SH-SY5Y (cell line): Measurements from ENCODE around the gene SLC25A26.

Source experiments
- GATA2 ChIP-seq: IDR thresholded peaks from 2 replicates; pipeline ENCODE4 v1.6.1; 2011; ENCODE audit warnings: mild to moderate bottlenecking, low read depth, low read length
- GATA3 ChIP-seq: IDR thresholded peaks from 2 replicates; pipeline ENCODE4 v1.6.1; 2011; ENCODE audit warnings: low read depth, mild to moderate bottlenecking, low read length, moderate library complexity

SLC25A26 gene

GRCh38 chr3:66322436-66322835 lies 101.6 kb downstream of the SLC25A26 start:
- TF ChIP-seq GATA3 (no peak), GATA2 (no peak)

DNA sequence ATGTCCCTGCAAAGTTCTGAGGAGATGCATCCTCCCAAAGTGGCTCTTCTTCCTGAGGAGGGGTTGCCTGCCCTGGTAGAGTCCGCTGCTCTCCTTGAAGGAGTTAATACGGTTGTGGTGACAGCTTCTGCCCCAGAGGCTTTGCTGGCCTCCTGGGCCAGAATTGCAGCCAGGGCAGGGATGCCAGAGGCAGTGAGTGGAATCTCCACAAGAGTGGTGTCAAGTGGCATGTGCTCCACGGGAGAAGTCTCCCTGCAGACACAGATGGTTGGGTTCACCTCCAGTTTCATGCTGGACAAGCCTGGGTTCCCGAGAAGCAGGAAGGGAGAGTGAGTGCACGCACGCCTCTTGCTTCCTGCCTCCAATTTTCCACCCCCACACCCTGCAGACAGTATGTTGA lies 105.5 kb downstream of the SLC25A26 start:
- no peak for TF ChIP-seq GATA3
- TF ChIP-seq GATA2: no peak

DNA sequence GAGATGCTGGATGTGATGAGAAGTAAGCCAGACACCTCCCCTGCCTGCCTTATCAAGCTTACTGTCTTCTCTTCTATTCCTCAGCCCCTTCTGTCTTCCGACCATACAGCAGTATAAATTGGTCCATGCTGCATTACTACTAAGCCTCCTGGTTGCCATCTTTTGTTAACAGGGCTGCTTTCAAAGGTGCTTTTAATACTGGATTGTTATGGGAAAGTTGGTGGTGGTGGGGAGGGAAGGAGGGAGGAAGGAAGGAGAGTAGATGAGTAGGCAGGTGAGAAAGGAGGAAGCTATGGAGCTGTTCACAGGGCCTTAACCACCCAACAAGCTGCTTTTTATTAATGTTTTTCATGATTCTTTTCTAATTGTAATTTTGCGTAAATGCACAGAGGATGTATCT lies 114.9 kb downstream of the SLC25A26 start:
- TF ChIP-seq GATA2 (no peak), GATA3 (no peak)

GRCh38 chr3:66336333-66336766 lies 115.5 kb downstream of the SLC25A26 start:
- TF ChIP-seq GATA3: no peak
- no peak for TF ChIP-seq GATA2

DNA sequence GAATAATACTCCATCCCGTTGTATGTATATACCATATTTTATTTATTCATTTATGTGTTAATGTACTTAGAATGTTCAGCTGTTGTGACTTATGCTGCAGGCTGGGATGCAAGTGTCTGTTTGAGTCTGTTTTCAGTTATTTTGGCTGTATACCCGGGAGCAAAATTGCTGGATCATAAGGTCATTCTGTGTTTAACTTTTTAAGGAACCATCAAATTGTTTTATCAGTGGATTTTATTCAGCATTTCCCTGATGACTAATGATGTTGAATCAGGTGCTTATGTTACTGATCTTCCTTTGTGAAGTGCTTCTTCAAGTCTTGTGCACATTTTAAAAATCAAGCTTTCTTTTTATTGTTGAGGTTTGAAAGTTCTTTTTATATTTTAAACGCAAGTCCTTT lies 118.1 kb downstream of the SLC25A26 start:
- no peak for TF ChIP-seq GATA3
- TF ChIP-seq GATA2: no peak

DNA sequence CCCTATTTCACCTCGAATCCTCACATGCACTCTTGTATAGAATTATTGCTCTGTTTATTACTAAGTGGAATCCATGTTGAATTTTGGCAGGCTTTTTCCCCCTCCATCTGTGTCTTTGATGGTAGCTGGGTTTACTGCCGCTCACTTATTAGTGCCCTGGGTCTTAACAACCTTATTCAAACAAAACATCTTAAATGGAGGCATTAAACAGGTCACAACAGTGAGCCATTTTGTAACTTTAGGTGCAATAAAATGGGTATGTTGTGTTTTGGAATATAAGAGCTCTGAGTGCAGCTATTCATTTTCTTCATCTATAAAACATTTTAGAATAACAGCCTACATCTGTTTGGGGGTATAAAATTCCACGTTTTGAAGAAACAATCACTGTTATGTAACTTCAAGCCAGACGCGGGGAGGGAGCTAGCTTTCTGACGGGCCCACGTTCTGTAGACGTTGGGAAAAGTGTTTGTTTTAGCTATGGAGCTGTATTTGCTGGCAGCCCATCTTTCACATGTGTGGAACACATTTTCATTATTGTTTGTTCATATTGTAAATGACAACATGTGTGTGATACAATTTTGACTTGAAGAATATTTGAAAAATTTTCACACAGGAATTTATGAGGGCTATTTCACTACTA lies 122.0 kb downstream of the SLC25A26 start:
- TF ChIP-seq GATA3 (no peak), GATA2 (no peak)

GRCh38 chr3:66344391-66344811 lies 123.6 kb downstream of the SLC25A26 start:
- no peak for TF ChIP-seq GATA2
- TF ChIP-seq GATA3: no peak

- TF ChIP-seq GATA3 (no peak), GATA2 (no peak)
These were observed 124.2 kb downstream of the SLC25A26 start for GRCh38 chr3:66344848-66345578.

DNA sequence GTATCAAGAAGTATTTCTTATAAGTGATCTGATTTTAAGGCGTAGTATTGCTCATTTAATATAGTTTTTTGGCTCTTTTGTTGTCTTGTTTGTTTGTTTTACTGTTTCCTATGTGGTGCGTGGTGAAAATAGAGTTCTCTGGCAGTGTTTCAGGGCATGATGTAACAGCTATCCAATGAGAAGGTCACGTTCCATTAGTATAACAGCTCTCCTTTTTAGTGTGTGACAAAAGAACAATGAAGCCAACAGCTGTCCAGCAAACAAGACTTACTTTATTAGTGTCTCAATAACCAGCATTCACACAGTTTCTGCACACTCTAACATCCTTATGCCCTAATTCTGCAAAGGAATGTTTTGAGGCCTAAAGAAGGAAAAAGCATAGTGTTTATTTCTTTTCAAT lies 127.9 kb downstream of the SLC25A26 start:
- no peak for TF ChIP-seq GATA2
- TF ChIP-seq GATA3: no peak

DNA sequence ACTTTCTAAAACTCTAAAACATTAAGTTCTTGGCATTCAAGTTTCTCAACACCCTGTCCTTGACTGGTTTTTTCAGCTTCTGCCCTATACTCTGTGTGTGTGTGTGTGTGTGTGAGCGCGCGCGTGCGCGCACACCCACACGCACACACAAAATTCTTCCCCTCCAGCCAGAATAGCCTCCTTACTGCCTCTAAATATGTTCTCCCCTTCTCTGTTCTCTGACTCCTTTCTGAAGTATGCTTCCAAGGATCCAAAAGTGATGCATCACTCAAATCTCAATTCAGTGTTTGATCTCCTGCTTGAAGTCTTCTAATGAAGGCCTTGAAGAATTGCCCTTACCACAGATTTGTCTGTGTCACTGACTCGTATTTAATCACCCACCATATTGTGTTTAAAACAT lies 129.8 kb downstream of the SLC25A26 start:
- TF ChIP-seq GATA2 (no peak), GATA3 (no peak)

- TF ChIP-seq GATA3 (no peak), GATA2 (no peak)
These were observed 132.2 kb downstream of the SLC25A26 start for GRCh38 chr3:66353039-66353438.

DNA sequence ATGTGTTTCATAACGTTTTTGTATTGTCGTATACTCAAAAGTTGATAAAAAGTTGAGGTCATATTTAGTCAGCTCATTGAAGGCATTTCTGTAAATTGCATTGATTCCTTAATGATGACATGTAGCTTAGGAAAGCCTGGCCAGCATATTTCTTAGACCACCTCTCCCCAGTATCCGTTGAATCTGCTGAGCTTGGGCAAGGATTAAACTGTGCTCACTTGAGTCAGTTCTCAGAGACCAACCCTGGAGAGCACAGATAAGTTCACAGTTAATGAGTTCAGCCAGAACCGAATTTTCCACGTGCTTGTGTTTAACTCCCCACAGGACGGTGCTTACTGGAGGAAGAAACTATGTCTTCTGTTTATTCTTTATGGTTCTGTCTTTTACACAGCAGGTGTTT lies 132.7 kb downstream of the SLC25A26 start:
- TF ChIP-seq GATA2 (no peak), GATA3 (no peak)

- TF ChIP-seq GATA3 (no peak), GATA2 (no peak)
These were observed 133.2 kb downstream of the SLC25A26 start for GRCh38 chr3:66354001-66354400.

DNA sequence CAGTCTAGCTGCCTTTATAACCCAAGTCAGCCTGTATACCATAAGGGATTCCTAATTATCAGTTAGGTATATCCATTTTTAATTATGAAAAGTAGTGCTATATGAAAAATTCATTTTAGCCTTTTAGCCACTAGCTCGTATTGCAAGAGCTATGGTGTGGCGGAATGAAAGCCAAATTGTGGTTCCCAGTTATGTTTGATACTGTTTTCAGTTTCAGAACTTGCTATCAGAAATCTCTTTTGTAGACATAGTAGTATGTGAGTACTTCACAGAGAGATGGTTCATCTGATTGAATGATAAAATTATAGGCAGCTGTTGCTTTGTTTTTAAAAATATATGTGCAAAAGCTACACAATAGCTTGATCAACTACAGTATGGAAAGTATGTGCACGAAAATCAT lies 134.6 kb downstream of the SLC25A26 start:
- TF ChIP-seq GATA3 (no peak), GATA2 (no peak)

DNA sequence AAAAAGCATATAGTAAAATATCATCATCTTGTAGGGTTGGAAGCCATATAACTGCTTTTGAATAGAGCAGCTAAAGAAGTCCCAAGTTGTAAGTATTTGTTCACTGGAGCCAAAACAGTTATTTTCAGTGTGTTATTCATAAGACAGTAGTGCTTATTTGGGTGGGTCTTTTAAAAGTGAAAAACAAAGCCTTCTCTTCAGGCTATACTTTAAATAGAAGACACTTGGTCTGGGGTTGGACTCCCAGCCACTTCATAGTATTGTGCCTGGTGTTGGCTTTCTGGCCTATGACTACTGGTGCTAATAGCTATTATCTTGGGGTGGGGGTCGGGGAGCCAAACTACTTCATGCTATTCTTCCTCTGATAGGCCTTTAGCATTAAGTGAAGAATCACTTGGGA lies 135.2 kb downstream of the SLC25A26 start:
- TF ChIP-seq GATA3: no peak
- TF ChIP-seq GATA2: no peak
